Left lung (tissue), 10 donors: Measurements from ENCODE around the gene MAP3K13. TPM values are rescaled to one million over a fixed set of nuclear protein-coding genes. Genes with fewer than 3 reads are reported as not detected.
A peak's percentile ranks its signal among the peaks of the same experiment; 100 is the strongest.
"Not testable (repeated sequence)": the region's sequence is repeated elsewhere in the genome, so short reads cannot be mapped to it uniquely, and the experiment has no call there.

Experiments used
- ATAC-seq: fragments of 200-7000 bp; cut with Tn5 transposase; one replicate; pipeline ENCODE4 v1.9.1; 2020; ENCODE audit warnings: moderate library complexity
- DNase-seq, 4 donors: peaks; one replicate each; pipeline ENCODE4 v3.0.0-alpha.2; 2013 to 2020
- H3K27ac ChIP-seq, 2 donors: fragments of 200-600 bp; sonication (generic) in 1 of 2; one replicate each; pipeline versions ENCODE4 v1.5.0 to v1.8.0; 2020 to 2021
- H3K27me3 ChIP-seq, 2 donors: fragments of 200-600 bp; sonication (generic) in 1 of 2; one replicate each; pipeline versions ENCODE4 v1.5.0 to v1.8.0; 2020 to 2021
- H3K36me3 ChIP-seq, 2 donors: fragments of 200-600 bp; sonication (generic) in 1 of 2; one replicate each; pipeline versions ENCODE4 v1.5.0 to v1.8.0; 2020 to 2021
- H3K4me1 ChIP-seq, 2 donors: fragments of 200-600 bp; one replicate each; pipeline ENCODE4 v1.8.0; 2021
- H3K4me3 ChIP-seq, 2 donors: fragments of 200-600 bp; sonication (generic) in 1 of 2; one replicate each; pipeline versions ENCODE4 v1.5.0 to v1.8.0; 2020 to 2021; ENCODE audit warnings: mild to moderate bottlenecking in 1 of 2
- H3K9me3 ChIP-seq, 2 donors: fragments of 200-600 bp; sonication (generic) in 1 of 2; one replicate each; pipeline versions ENCODE4 v1.5.0 to v1.8.0; 2020 to 2021
- CTCF ChIP-seq, 2 donors: fragments of 200-600 bp; sonication (generic) in 1 of 2; IDR thresholded peaks; one replicate each; pipeline versions ENCODE4 v1.5.0 to v1.8.0; 2021; ENCODE audit warnings: antibody characterized with exemption in 2 of 2
- intact Hi-C, 2 donors: fragments of 100-400 bp; cut with DNase I; formaldehyde crosslinking; loops; one replicate each; pipeline versions ENCODE4 v1.11.2 to v1.14.2; 2022
- polyA plus RNA-seq, 6 donors: library from polyadenylated mRNA; unstranded; fragments of 120-200 nt; gene quantifications; one replicate each; pipeline ENCODE4 v1.2.1, GENCODE V29; 2013; ENCODE audit not compliant: insufficient read length in 6 of 6
- total RNA-seq, 2 donors: library from RNA; stranded (reverse); fragmentation: NEBNext Ultra II Directional; extraction: Animal tissue kit (Norgen Biotek cat#: 25700); gene quantifications; one replicate each; pipeline ENCODE4 v1.2.1, GENCODE V29; 2021
- donor health status: DM: no; HTN: yes; CAD: no.
- donor health status: DM: no; HTN: no; CAD: no.

Gene MAP3K13
- total and polyA plus RNA-seq, 8 donors: 34.5 to 48.0 (median 44.2) TPM

GRCh38 chr3:185409957-185410356, 47.0 kb downstream of the MAP3K13 start:
- no peaks in the 10 kb centered on the region for H3K4me1 ChIP-seq
- no peaks in the 10 kb centered on the region for H3K27me3 ChIP-seq
- ATAC-seq (no peak), DNase-seq (no peak)
- no peaks in the 10 kb centered on the region for H3K36me3 ChIP-seq
- TF ChIP-seq CTCF (IDR thresholded peaks at IDR 0.05): no peak
- intact Hi-C loops: no loop called here
- H3K4me3 ChIP-seq: no peak overlapping the region
- no peak overlapping the region for H3K27ac ChIP-seq
- H3K9me3 ChIP-seq: no peaks in the 10 kb centered on the region

- Histone ChIP-seq H3K4me1 (no peaks in the 10 kb centered on the region), H3K27ac (no peak overlapping the region), H3K4me3 (no peak overlapping the region), H3K36me3 (no peaks in the 10 kb centered on the region), H3K9me3 (no peaks in the 10 kb centered on the region), H3K27me3 (no peaks in the 10 kb centered on the region)
- intact Hi-C loops: no loop called here
- TF ChIP-seq CTCF (IDR thresholded peaks at IDR 0.05): no peak
- ATAC-seq (no peak), DNase-seq (no peak)
Measured at GRCh38 chr3:185411133-185411532, 48.2 kb downstream of the MAP3K13 start.

GRCh38 chr3:185416513-185416912, 53.6 kb downstream of the MAP3K13 start:
- no peaks in the 10 kb centered on the region for H3K36me3 ChIP-seq
- DNase-seq (peak in 1 of 4 donors; percentile 44), ATAC-seq (peak; percentile 82)
- no peaks in the 10 kb centered on the region for H3K27me3 ChIP-seq
- no peak for TF ChIP-seq CTCF (IDR thresholded peaks at IDR 0.05)
- H3K9me3 ChIP-seq: no peaks in the 10 kb centered on the region
- intact Hi-C loops: no loop called here
- H3K27ac ChIP-seq: no peak overlapping the region
- H3K4me1 ChIP-seq: peaks cover 2 to 6% of the 10 kb centered on the region in 2 donors
- H3K4me3 ChIP-seq: no peak overlapping the region

- H3K4me1 ChIP-seq, H3K36me3 ChIP-seq, H3K4me3 ChIP-seq, DNase-seq, H3K27me3 ChIP-seq, H3K27ac ChIP-seq, H3K9me3 ChIP-seq, intact Hi-C loops, ATAC-seq: not testable (repeated sequence)
Measured at GRCh38 chr3:185418561-185418977, 55.6 kb downstream of the MAP3K13 start.

GRCh38 chr3:185420762-185421161, 57.8 kb downstream of the MAP3K13 start:
- Histone ChIP-seq H3K9me3 (no peaks in the 10 kb centered on the region), H3K4me1 (peaks cover 6 to 10% of the 10 kb centered on the region in 2 donors), H3K36me3 (no peaks in the 10 kb centered on the region), H3K27me3 (no peaks in the 10 kb centered on the region), H3K4me3 (no peak overlapping the region), H3K27ac (no peak overlapping the region)
- no peak for TF ChIP-seq CTCF (IDR thresholded peaks at IDR 0.05)
- intact Hi-C loops: no loop called here
- DNase-seq: no peak
- ATAC-seq: peak; percentile 79

GRCh38 chr3:185421577-185422232, 58.8 kb downstream of the MAP3K13 start:
- no peak for TF ChIP-seq CTCF (IDR thresholded peaks at IDR 0.05)
- no peak for ATAC-seq

More at GRCh38 chr3:185421577-185422232, 58.8 kb downstream of the MAP3K13 start:
- no peaks in the 10 kb centered on the region for H3K9me3 ChIP-seq
- intact Hi-C loops: no loop called here
- no peak overlapping the region for H3K27ac ChIP-seq
- H3K4me1 ChIP-seq: peaks cover 6 to 10% of the 10 kb centered on the region in 2 donors
- no peak for DNase-seq
- H3K27me3 ChIP-seq: no peaks in the 10 kb centered on the region
- no peaks in the 10 kb centered on the region for H3K36me3 ChIP-seq
- no peak overlapping the region for H3K4me3 ChIP-seq
